GM23338 (cell line): ENCODE data around the gene METRN. TPM values are rescaled to one million over a fixed set of nuclear protein-coding genes. Genes with fewer than 3 reads are reported as not detected.

Experiments used
- ATAC-seq: fragments of 200-7000 bp; cut with Tn5 transposase; 3 replicates; pipeline ENCODE4 v1.9.1; 2020
- DNase-seq: peaks from one replicate; pipeline ENCODE4 v3.0.0-alpha.2; 2015; ENCODE audit warnings: low spot score
- H2AFZ ChIP-seq: fragments of 200-600 bp; sonication (generic); 2 replicates; pipeline ENCODE4 v1.8.0; 2016; ENCODE audit warnings: antibody characterized with exemption, mild to moderate bottlenecking, moderate library complexity
- H3F3A ChIP-seq: fragments of 200-600 bp; sonication (generic); replicated peaks from 2 replicates; pipeline ENCODE4 v1.8.0; 2017; ENCODE audit warnings: antibody characterized with exemption, mixed run types, low read depth
- H3K27ac ChIP-seq: fragments of 200-600 bp; sonication (generic); 2 replicates; pipeline ENCODE4 v1.6.1; 2016; ENCODE audit warnings: low read depth
- H3K27me3 ChIP-seq: fragments of 200-600 bp; sonication (generic); 2 replicates; pipeline ENCODE4 v1.8.0; 2016; ENCODE audit warnings: mild to moderate bottlenecking, mixed run types, moderate library complexity; ENCODE audit not compliant: insufficient read depth
- H3K36me3 ChIP-seq: fragments of 200-600 bp; sonication (generic); 2 replicates; pipeline ENCODE4 v1.8.0; 2016; ENCODE audit warnings: mild to moderate bottlenecking; ENCODE audit not compliant: insufficient read depth
- H3K4me1 ChIP-seq: fragments of 200-600 bp; sonication (generic); 2 replicates; pipeline ENCODE4 v1.8.0; 2016; ENCODE audit warnings: mild to moderate bottlenecking, moderate library complexity; ENCODE audit not compliant: insufficient read depth
- H3K4me2 ChIP-seq: fragments of 200-600 bp; sonication (generic); 2 replicates; pipeline ENCODE4 v1.7.1; 2017; ENCODE audit warnings: mixed run types
- H3K4me3 ChIP-seq: fragments of 200-600 bp; sonication (generic); 2 replicates; pipeline ENCODE4 v1.6.1; 2016; ENCODE audit warnings: mixed run types
- H3K79me2 ChIP-seq: fragments of 200-600 bp; sonication (generic); replicated peaks from 2 replicates; pipeline ENCODE4 v1.8.0; 2017; ENCODE audit warnings: mild to moderate bottlenecking; ENCODE audit not compliant: insufficient read depth
- H3K9me2 ChIP-seq: fragments of 200-600 bp; sonication (generic); 2 replicates; pipeline ENCODE4 v1.8.0; 2017; ENCODE audit not compliant: insufficient read depth
- H4K20me1 ChIP-seq: fragments of 200-600 bp; sonication (generic); replicated peaks from 2 replicates; pipeline ENCODE4 v1.8.0; 2017; ENCODE audit warnings: mild to moderate bottlenecking; ENCODE audit not compliant: insufficient read depth
- H3K27ac Mint-ChIP-seq: 2 replicates; pipeline ENCODE4 v1.8.0; 2020; ENCODE audit warnings: inconsistent platforms, mild to moderate bottlenecking, moderate library complexity, mixed read lengths
- H3K27me3 Mint-ChIP-seq: 3 replicates; pipeline ENCODE4 v1.8.0; 2022; ENCODE audit warnings: low read depth, mild to moderate bottlenecking, moderate library complexity, mixed read lengths, inconsistent platforms; ENCODE audit not compliant: insufficient read depth, poor library complexity
- H3K36me3 Mint-ChIP-seq: 3 replicates; pipeline ENCODE4 v1.8.0; 2021; ENCODE audit warnings: low read depth, mild to moderate bottlenecking, inconsistent platforms, moderate library complexity, mixed read lengths
- H3K4me1 Mint-ChIP-seq: 3 replicates; pipeline ENCODE4 v1.8.0; 2020; ENCODE audit warnings: mild to moderate bottlenecking, inconsistent platforms, mixed read lengths
- H3K4me3 Mint-ChIP-seq: 3 replicates; pipeline ENCODE4 v1.8.0; 2021; ENCODE audit warnings: moderate library complexity, mild to moderate bottlenecking, inconsistent platforms, mixed read lengths
- H3K9me3 Mint-ChIP-seq: 3 replicates; pipeline ENCODE4 v1.8.0; 2020; ENCODE audit warnings: moderate library complexity, mild to moderate bottlenecking, inconsistent platforms, mixed read lengths
- CREB1 ChIP-seq: fragments of 250-450 bp; sonication (Bioruptor Pico); IDR thresholded peaks from 2 replicates; pipeline ENCODE4 v1.5.0; 2020; ENCODE audit warnings: low read depth, mild to moderate bottlenecking, moderate library complexity
- EZH2 ChIP-seq: fragments of 200-600 bp; sonication (generic); IDR thresholded peaks from one replicate; pipeline ENCODE4 v1.8.0; 2017; ENCODE audit warnings: antibody characterized with exemption, mild to moderate bottlenecking, low read depth; ENCODE audit not compliant: unreplicated experiment
- EZH2phosphoT487 ChIP-seq: fragments of 200-600 bp; sonication (generic); IDR thresholded peaks from one replicate; pipeline ENCODE4 v1.8.1; 2018; ENCODE audit warnings: antibody characterized with exemption; ENCODE audit not compliant: unreplicated experiment
- JUNB ChIP-seq: IDR thresholded peaks from one replicate; pipeline ENCODE4 v1.6.1; 2016; ENCODE audit warnings: antibody characterized with exemption; ENCODE audit not compliant: unreplicated experiment
- NANOG ChIP-seq: IDR thresholded peaks from 2 replicates; pipeline ENCODE4 v1.6.1; 2016; ENCODE audit warnings: antibody characterized with exemption, borderline replicate concordance
- POLR2AphosphoS5 ChIP-seq: IDR thresholded peaks from 2 replicates; pipeline ENCODE4 v1.6.1; 2016; ENCODE audit warnings: antibody characterized with exemption, low read depth
- STAT1 ChIP-seq: IDR thresholded peaks from one replicate; pipeline ENCODE4 v1.6.1; 2016; ENCODE audit warnings: antibody characterized with exemption; ENCODE audit not compliant: unreplicated experiment
- ZNF114 ChIP-seq: fragments of 250-450 bp; sonication (Bioruptor Pico); IDR thresholded peaks from 2 replicates; pipeline ENCODE4 v1.5.0; 2020; ENCODE audit warnings: mild to moderate bottlenecking, moderate library complexity
- ZNF331 ChIP-seq: fragments of 250-450 bp; sonication (Bioruptor Pico); IDR thresholded peaks from 2 replicates; pipeline ENCODE4 v1.5.0; 2020; ENCODE audit warnings: low read depth, mild to moderate bottlenecking, moderate library complexity
- ZNF462 ChIP-seq: fragments of 250-450 bp; sonication (Bioruptor Pico); IDR thresholded peaks from 2 replicates; pipeline ENCODE4 v1.5.0; 2020; ENCODE audit warnings: mild to moderate bottlenecking, moderate library complexity
- polyA plus RNA-seq: library from polyadenylated mRNA; unstranded; fragments of >200 nt; fragmentation: Nextera tagmentation; extraction: Ambion mirVana; gene quantifications from 2 replicates; pipeline ENCODE4 v1.2.1, GENCODE V29; 2016
- total RNA-seq: library from RNA; depleted of rRNA; stranded (reverse); fragments of >200 nt; shearing (Covaris generic); gene quantifications from 2 replicates; pipeline ENCODE4 v1.2.3, GENCODE V29; 2014
- TF ChIP-seq, protein P1 (sequence below): IDR thresholded peaks from 2 replicates; pipeline ENCODE4 v1.6.1; 2016; ENCODE audit warnings: antibody characterized with exemption
- TF ChIP-seq, protein P2 (sequence below): IDR thresholded peaks from one replicate; pipeline ENCODE4 v1.6.1; 2018; ENCODE audit warnings: antibody characterized with exemption; ENCODE audit not compliant: unreplicated experiment

Gene METRN
- total and polyA plus RNA-seq, 2 experiments from 2014 or later = 18.7 to 33.0 TPM

GRCh38 chr16:747978-748746 is 33.2 kb downstream of the METRN start:
- Mint-ChIP-seq H3K4me3 (no peak overlapping the region), H3K36me3 (no peaks in the 10 kb centered on the region), H3K9me3 (no peaks in the 10 kb centered on the region; the same call in 2 of the 3 replicates), H3K4me1 (peaks cover 21% of the 10 kb centered on the region), H3K27me3 (peaks cover 18% of the 10 kb centered on the region), H3K27ac (no peak overlapping the region)
- peaks cover 5% of the 10 kb centered on the region for H3K4me1 ChIP-seq
- 0 out of 2 replicates have a peak, but pooled peaks cover 5% of the 10 kb centered on the region for H3F3A ChIP-seq
- H3K27me3 ChIP-seq = no peaks in the 10 kb centered on the region
- no peaks in the 10 kb centered on the region for H3K9me2 ChIP-seq
- no peaks in the 10 kb centered on the region for H4K20me1 ChIP-seq
- no peak overlapping the region for H3K4me2 ChIP-seq
- DNase-seq (no peak), ATAC-seq (no peak)
- no peak overlapping the region for H3K27ac ChIP-seq
- no peak overlapping the region for H3K4me3 ChIP-seq
- TF ChIP-seq EZH2 (no peak), EZH2phosphoT487 (no peak), ZNF462 (CRISPR knock-in tag) (no peak), CREB1 (CRISPR knock-in tag) (no peak), ZNF331 (CRISPR knock-in tag) (no peak), NANOG (no peak), STAT1 (no peak), ZNF114 (CRISPR knock-in tag) (no peak), POLR2AphosphoS5 (no peak), JUNB (no peak)
- TF ChIP-seq, protein P1, sequence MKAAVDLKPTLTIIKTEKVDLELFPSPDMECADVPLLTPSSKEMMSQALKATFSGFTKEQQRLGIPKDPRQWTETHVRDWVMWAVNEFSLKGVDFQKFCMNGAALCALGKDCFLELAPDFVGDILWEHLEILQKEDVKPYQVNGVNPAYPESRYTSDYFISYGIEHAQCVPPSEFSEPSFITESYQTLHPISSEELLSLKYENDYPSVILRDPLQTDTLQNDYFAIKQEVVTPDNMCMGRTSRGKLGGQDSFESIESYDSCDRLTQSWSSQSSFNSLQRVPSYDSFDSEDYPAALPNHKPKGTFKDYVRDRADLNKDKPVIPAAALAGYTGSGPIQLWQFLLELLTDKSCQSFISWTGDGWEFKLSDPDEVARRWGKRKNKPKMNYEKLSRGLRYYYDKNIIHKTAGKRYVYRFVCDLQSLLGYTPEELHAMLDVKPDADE = no peak
- TF ChIP-seq, protein P2, sequence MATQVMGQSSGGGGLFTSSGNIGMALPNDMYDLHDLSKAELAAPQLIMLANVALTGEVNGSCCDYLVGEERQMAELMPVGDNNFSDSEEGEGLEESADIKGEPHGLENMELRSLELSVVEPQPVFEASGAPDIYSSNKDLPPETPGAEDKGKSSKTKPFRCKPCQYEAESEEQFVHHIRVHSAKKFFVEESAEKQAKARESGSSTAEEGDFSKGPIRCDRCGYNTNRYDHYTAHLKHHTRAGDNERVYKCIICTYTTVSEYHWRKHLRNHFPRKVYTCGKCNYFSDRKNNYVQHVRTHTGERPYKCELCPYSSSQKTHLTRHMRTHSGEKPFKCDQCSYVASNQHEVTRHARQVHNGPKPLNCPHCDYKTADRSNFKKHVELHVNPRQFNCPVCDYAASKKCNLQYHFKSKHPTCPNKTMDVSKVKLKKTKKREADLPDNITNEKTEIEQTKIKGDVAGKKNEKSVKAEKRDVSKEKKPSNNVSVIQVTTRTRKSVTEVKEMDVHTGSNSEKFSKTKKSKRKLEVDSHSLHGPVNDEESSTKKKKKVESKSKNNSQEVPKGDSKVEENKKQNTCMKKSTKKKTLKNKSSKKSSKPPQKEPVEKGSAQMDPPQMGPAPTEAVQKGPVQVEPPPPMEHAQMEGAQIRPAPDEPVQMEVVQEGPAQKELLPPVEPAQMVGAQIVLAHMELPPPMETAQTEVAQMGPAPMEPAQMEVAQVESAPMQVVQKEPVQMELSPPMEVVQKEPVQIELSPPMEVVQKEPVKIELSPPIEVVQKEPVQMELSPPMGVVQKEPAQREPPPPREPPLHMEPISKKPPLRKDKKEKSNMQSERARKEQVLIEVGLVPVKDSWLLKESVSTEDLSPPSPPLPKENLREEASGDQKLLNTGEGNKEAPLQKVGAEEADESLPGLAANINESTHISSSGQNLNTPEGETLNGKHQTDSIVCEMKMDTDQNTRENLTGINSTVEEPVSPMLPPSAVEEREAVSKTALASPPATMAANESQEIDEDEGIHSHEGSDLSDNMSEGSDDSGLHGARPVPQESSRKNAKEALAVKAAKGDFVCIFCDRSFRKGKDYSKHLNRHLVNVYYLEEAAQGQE = no peak
- H2AFZ ChIP-seq = no peak overlapping the region
- H3K36me3 ChIP-seq = no peaks in the 10 kb centered on the region
- H3K79me2 ChIP-seq = no peaks in the 10 kb centered on the region
